Central memory CD8-positive, alpha-beta T cell (primary cell): ENCODE results near the gene ZC3H12A.
A peak's percentile ranks its signal among the peaks of the same experiment; 100 is the strongest.
"Not testable (repeated sequence)": the region's sequence is repeated elsewhere in the genome, so short reads cannot be mapped to it uniquely, and the experiment has no call there.

Experiments used
- ATAC-seq: fragments of 150-1000 bp; cut with Tn5 transposase; replicated peaks from 2 replicates; pipeline ENCODE4 v1.10.0; 2022; ENCODE audit warnings: mild to moderate bottlenecking, moderate FRiP score, moderate number of reproducible peaks; ENCODE audit not compliant: poor library complexity, severe bottlenecking; ENCODE audit errors: extremely low read depth
- DNase-seq, 2 donors: peaks; one replicate each; pipeline ENCODE4 v3.0.0; 2021; ENCODE audit warnings: low spot score in 2 of 2
- H3K27ac Mint-ChIP-seq: one replicate; pipeline ENCODE4 v1.8.0; 2022; ENCODE audit warnings: low read depth, mild to moderate bottlenecking, moderate library complexity, mixed read lengths
- H3K27me3 Mint-ChIP-seq: one replicate; pipeline ENCODE4 v1.8.0; 2022; ENCODE audit warnings: mixed read lengths
- H3K36me3 Mint-ChIP-seq: one replicate; pipeline ENCODE4 v1.8.0; 2022; ENCODE audit warnings: mild to moderate bottlenecking, moderate library complexity, mixed read lengths; ENCODE audit not compliant: insufficient read depth
- H3K4me1 Mint-ChIP-seq: one replicate; pipeline ENCODE4 v1.8.0; 2022; ENCODE audit warnings: mixed read lengths
- H3K4me3 Mint-ChIP-seq: one replicate; pipeline ENCODE4 v1.8.0; 2022; ENCODE audit warnings: mild to moderate bottlenecking, moderate library complexity, mixed read lengths
- H3K9me3 Mint-ChIP-seq: one replicate; pipeline ENCODE4 v1.8.0; 2022; ENCODE audit warnings: mixed read lengths

The ZC3H12A gene

DNA sequence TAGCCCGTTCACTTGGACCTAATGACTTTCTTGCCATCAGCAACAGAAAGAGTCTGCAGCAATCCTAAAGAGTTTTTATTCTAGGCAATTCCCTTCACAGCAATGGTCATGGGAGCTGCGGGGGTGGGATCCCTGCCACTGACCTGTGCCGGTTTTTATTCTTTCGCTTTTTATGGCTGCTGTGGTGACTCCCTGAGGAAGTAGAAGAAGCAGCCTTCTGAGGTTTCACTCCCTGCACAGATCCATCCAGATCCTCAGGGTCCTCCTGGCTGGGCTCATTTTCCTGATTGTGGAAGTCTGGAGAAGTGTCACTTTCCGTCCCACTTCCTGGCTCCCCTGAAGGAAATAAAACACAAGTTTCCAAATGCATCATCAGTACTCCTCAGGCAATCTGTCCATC lies 27.3 kb downstream of the ZC3H12A start:
- DNase-seq (no peak), ATAC-seq (no peak)
- Mint-ChIP-seq H3K36me3 (peaks cover 57% of the 10 kb centered on the region), H3K9me3 (no peaks in the 10 kb centered on the region), H3K4me3 (no peak overlapping the region), H3K27me3 (no peaks in the 10 kb centered on the region), H3K4me1 (peaks cover 6% of the 10 kb centered on the region), H3K27ac (no peak overlapping the region)

DNA sequence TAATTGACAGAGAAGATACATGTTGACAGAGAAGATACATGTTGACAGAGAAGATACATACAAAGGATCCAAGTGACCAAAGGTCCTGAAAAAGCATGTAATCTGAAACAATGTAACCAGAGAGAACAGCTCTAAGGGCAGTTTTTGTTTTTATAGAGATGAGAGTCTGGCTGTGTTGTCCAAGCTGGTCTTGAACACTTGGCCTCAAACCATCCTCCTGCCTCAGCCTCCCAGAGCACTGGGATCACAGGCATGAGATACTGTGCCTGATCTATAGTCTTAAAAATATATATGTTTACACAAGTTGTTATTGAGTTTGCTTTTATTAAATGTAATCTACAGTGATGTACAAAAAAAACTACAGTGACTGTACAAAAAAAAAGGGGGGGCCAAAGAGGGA lies 27.7 kb downstream of the ZC3H12A start:
- H3K27me3 Mint-ChIP-seq: no peaks in the 10 kb centered on the region
- H3K4me1 Mint-ChIP-seq: peaks cover 6% of the 10 kb centered on the region
- no peak overlapping the region for H3K4me3 Mint-ChIP-seq
- no peak for DNase-seq
- ATAC-seq: no peak
- H3K9me3 Mint-ChIP-seq: no peaks in the 10 kb centered on the region
- peaks cover 62% of the 10 kb centered on the region for H3K36me3 Mint-ChIP-seq
- H3K27ac Mint-ChIP-seq: peak overlapping the region; percentile 70

DNA sequence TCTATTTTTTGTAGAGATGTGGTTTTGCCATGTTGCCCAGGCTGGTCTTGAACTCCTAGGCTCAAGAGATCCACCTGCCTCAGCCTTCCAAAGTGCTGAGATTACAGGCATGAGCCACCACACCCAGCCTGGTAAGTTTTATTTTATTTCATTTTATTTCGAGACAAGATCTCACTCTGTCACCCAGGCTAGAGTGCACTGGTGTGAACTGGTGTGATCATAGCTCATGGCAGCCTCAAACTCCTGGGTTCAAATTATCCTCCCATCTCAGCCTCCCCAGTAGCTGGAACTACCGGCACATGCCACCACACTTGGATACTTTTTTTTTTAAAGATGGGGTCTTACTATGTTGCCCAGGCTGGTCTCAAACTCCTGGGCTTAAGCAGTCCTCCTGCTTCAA lies 28.4 kb downstream of the ZC3H12A start:
- not testable (repeated sequence) for H3K4me3 Mint-ChIP-seq, H3K9me3 Mint-ChIP-seq, H3K27ac Mint-ChIP-seq, H3K27me3 Mint-ChIP-seq, DNase-seq, ATAC-seq
- H3K36me3 Mint-ChIP-seq: peaks cover 65% of the 10 kb centered on the region
- peaks cover 13% of the 10 kb centered on the region for H3K4me1 Mint-ChIP-seq

DNA sequence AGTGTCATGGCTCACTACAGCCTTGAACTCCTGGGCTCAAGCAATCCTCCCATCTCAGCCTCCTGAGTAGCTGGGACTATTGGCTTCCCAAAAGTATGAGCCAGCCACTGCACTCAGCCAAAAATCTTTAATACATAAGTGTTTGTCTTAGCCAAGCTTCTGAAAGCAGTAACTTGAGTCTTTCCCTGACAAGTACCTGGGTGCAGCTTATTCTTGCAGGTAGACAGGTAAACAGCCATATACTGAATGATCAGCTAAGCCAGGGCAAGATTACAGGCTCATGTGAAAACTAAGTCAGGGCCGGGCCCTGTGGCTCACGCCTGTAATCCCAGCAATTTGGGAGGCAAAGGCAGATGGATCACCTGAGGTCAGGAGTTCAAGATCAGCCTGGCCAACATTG lies 32.4 kb downstream of the ZC3H12A start:
- peaks cover 31% of the 10 kb centered on the region for H3K4me1 Mint-ChIP-seq
- no peak overlapping the region for H3K4me3 Mint-ChIP-seq
- no peaks in the 10 kb centered on the region for H3K27me3 Mint-ChIP-seq
- no peaks in the 10 kb centered on the region for H3K9me3 Mint-ChIP-seq
- peaks cover 58% of the 10 kb centered on the region for H3K36me3 Mint-ChIP-seq
- H3K27ac Mint-ChIP-seq: peak overlapping the region; percentile 85
- ATAC-seq: no peak
- no peak for DNase-seq

DNA sequence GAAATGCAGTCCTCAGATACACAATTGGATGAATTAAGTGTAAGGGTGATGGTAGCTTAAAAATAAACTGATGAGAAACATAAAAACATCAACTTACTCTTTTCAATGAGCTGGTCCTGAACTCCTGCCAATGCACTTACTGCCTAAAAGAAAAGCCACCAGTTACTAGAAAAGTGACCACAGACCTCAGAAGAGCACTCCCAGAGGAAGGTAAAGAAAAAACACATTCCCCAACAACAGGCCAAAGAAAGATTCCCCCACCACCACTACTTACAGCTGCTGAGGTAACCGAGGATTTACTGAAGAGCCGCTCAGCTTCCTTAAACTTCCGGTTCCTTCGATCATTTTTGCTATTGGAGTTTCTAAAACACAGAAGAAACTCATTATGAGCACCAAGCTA lies 34.8 kb downstream of the ZC3H12A start:
- no peaks in the 10 kb centered on the region for H3K9me3 Mint-ChIP-seq
- ATAC-seq (no peak), DNase-seq (no peak)
- no peaks in the 10 kb centered on the region for H3K27me3 Mint-ChIP-seq
- no peak overlapping the region for H3K27ac Mint-ChIP-seq
- H3K4me3 Mint-ChIP-seq: no peak overlapping the region
- peaks cover 67% of the 10 kb centered on the region for H3K36me3 Mint-ChIP-seq
- peaks cover 49% of the 10 kb centered on the region for H3K4me1 Mint-ChIP-seq

DNA sequence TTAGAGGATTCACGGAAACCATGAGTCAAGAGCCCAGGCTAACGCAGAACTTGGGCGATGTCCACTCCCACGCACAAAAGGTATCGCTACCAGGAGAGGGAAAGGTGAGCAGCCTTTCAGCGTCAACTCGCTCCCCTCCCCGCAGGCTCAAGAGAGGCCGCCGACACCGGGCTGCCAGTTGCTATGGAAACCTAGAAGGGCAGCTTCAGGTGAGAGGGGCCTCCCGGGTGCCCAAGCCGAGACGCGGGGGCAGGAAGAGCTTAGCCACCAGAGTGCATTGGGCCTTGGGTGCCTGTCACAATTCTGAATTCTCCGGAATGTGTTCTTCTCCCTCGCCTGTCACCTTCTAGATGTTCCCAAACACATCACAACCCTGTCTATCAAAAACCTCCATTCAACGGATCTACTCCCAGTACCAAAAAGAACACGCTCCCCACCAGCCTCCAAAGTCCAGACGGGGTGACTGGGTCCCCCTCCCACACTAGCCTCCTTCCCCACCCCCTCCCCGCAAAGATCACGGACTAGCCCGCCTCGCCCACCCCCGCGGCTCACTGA lies 39.5 kb downstream of the ZC3H12A start:
- DNase-seq (peak in 1 of 2 donors; percentile 22), ATAC-seq (peak; percentile 12)
- peaks cover 45% of the 10 kb centered on the region for H3K4me1 Mint-ChIP-seq
- peak overlapping the region; percentile 94 for H3K4me3 Mint-ChIP-seq
- peak overlapping the region; percentile 96 for H3K27ac Mint-ChIP-seq
- no peaks in the 10 kb centered on the region for H3K9me3 Mint-ChIP-seq
- peaks cover 50% of the 10 kb centered on the region for H3K36me3 Mint-ChIP-seq
- H3K27me3 Mint-ChIP-seq: no peaks in the 10 kb centered on the region

DNA sequence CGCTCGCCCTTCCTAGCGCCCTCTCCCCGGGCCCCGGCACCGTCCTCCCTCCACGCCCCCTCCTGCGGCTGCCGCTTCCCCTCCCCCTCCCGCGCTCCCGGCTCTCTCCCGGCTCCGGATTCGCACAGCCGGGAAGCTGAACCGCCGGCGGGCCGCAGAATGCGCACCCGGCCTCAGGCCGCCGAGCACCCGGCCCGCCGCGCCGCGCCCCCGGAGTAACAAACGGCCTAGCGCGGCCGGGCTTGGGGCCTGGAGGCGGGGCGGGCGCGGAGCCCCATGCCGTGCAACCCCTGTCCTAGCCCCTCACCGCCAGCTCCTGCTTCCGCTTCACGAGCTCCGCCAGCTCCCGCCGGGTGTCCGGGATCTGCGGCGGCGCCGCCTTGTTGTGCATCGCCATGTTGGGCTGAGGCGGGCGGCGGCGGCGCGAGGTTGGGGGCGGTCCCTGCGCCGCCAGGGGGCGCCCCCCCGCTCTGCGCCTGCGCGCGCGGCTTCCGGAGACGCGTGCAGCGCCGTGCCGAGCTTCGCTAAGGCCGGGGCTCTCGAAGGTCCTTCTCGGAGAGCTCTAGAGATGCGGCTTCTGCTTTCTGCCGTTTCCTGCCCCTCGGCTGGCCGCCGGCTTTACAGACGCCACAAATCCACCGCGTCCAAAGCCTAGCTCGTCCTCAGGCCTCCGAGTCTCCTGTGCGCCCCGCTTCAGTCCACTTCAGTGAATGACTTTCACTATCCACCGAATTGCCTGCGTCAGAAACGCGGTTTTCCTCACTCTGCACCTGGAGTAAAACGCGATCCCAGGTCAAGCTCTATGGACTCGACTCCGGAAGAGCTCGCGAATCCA lies 40.2 kb downstream of the ZC3H12A start, which contains the start of gene MEAF6:
MEAF6 (minus strand) TSS at position 417 of the 835 bp plus-strand sequence; CDS start at position 397, 20 bp downstream.
- Mint-ChIP-seq H3K36me3 (peaks cover 44% of the 10 kb centered on the region), H3K9me3 (no peaks in the 10 kb centered on the region)
- peak; percentile 96 for ATAC-seq

DNA sequence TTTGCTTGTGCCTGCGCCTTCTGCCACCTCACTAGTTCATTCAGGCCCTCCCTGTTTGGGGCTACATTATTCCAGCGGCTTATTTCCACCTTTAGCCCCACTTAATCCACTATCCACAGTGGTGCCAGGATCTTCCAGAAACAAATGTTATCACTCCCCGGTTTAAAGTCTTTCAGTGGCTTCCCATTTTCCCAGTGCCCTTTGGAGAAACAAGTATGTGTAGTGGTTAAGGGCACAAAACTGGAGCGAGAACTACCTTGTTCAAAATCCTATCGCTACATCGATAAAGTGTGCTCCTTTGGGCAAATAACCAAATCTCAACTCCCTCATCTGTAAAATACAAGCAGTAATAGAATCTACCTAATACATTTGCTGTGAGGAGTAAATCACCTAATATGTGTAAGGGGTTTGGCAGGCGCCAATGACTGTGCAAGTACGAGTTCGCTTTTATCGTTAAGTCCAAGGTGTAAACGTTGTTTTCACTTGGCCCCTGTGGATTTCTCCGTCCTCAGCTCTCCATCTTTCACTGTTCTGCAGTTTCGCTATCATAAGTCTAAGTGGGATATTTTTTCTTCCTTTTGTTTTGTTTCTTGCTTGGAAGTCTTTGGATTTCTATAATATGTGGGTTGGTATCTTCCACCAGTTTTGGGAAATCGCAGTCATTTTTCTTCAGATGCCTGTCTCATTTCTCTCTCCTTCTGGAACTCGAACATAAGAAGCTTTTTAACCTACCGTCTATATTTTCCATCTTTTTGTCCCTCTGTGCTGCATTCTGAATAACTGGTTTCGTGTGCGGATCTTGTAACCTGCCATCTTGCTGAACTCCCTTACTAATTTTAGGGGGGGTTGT lies 41.0 kb downstream of the ZC3H12A start:
- DNase-seq (no peak), ATAC-seq (no peak)
- H3K4me1 Mint-ChIP-seq: peaks cover 51% of the 10 kb centered on the region

More for the DNA sequence above, 40.2 kb downstream of the ZC3H12A start, which contains the start of gene MEAF6:
- DNase-seq: peak; percentile 70 to 71
- peak within 1 kb of the TSS; percentile 96 for H3K27ac Mint-ChIP-seq
- H3K4me3 Mint-ChIP-seq: peak within 1 kb of the TSS; percentile 94
- peaks cover 46% of the 10 kb centered on the region for H3K4me1 Mint-ChIP-seq
- H3K27me3 Mint-ChIP-seq: no peaks in the 10 kb centered on the region

DNA sequence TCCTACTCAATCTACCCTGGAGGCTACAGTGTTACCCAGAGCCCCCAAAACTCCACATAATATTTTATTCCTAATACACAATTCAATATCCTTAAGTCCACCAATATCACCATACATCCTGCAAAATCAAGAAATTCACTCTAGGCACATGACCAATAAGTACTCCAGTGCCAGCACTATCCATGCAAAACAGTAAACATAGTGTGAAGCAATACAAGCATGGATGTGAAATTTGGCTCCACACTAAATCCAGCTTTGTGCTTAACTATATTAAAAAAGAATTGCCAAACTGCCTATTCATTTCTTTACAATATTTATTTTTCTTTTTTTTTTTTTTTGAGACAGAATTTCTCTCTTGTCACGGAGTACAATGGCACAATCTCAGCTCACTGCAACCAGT lies 43.2 kb downstream of the ZC3H12A start:
- Mint-ChIP-seq H3K27ac (no peak overlapping the region), H3K4me3 (no peak overlapping the region)
- no peak for ATAC-seq

More for the DNA sequence above, 41.0 kb downstream of the ZC3H12A start:
- peak overlapping the region; percentile 94 for H3K4me3 Mint-ChIP-seq
- no peaks in the 10 kb centered on the region for H3K9me3 Mint-ChIP-seq
- peak overlapping the region; percentile 96 for H3K27ac Mint-ChIP-seq
- peaks cover 42% of the 10 kb centered on the region for H3K36me3 Mint-ChIP-seq
- no peaks in the 10 kb centered on the region for H3K27me3 Mint-ChIP-seq

DNA sequence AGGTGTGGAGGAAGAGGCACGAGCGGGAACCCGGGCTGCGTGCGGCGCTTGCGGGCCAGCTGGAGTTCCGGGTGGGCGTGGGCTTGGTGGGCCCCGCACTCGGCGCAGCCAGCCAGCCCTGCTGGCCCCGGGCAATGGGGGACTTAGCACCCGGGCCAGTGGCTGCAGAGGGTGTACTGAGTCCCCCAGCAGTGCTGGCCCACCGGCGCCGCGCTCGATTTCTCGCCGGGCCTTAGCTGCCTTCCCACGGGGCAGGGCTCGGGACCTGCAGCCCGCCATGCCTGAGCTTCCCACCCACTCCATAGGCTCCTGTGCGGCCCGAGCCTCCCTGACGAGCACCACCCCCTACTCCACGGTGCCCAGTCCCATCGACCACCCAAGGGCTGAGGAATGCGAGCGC lies 43.9 kb downstream of the ZC3H12A start:
- Mint-ChIP-seq H3K4me1 (peaks cover 32% of the 10 kb centered on the region), H3K36me3 (peaks cover 22% of the 10 kb centered on the region)
- not testable (repeated sequence) for ATAC-seq

More for the DNA sequence above, 43.2 kb downstream of the ZC3H12A start:
- H3K9me3 Mint-ChIP-seq: no peaks in the 10 kb centered on the region
- peaks cover 27% of the 10 kb centered on the region for H3K36me3 Mint-ChIP-seq
- no peak for DNase-seq
- peaks cover 38% of the 10 kb centered on the region for H3K4me1 Mint-ChIP-seq
- no peaks in the 10 kb centered on the region for H3K27me3 Mint-ChIP-seq

DNA sequence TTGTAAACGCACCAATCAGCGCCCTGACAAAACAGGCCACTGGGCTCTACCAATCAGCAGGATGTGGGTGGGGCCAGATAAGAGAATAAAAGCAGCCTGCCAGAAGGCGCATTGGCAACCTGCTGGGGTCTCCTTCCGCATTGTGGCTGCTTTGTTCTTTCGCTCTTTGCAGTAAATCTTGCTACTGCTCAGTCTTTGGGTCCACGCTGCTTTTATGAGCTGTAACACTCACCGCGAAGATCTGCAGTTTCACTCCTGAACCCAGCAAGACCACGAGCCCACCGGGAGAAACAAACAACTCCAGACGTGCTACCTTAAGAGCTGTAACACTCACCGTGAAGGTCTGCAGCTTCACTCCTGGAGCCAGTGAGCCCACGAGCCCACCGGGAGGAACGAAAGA lies 44.5 kb downstream of the ZC3H12A start:
- H3K9me3 Mint-ChIP-seq, ATAC-seq, H3K27me3 Mint-ChIP-seq: not testable (repeated sequence)
- peak overlapping the region; percentile 63 for H3K27ac Mint-ChIP-seq
- DNase-seq: peak; percentile 39 to 47
- peak overlapping the region; percentile 83 for H3K4me3 Mint-ChIP-seq
- peaks cover 15% of the 10 kb centered on the region for H3K36me3 Mint-ChIP-seq
- H3K4me1 Mint-ChIP-seq: peaks cover 25% of the 10 kb centered on the region

More for the DNA sequence above, 43.9 kb downstream of the ZC3H12A start:
- not testable (repeated sequence) for H3K4me3 Mint-ChIP-seq, H3K27ac Mint-ChIP-seq, DNase-seq, H3K9me3 Mint-ChIP-seq, H3K27me3 Mint-ChIP-seq

DNA sequence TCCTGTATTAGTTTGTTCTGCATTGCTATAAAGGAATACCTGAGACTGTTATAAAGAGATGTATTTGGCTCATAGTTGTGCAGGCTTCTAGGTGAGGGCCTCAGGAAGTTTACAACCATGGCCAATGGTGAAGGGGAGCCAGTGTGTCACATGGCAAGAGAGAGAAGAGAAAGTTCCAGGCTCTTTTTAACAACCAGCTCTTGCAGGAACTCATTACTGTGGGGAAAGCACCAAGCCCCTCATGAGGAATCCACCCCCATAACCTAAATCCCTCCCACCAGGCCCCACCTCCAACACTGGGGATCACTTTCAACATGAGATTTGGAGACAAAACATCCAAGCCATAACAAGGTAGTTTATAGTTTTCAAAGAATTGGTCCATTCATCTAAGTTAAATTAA lies 45.2 kb downstream of the ZC3H12A start:
- peak overlapping the region; percentile 63 for H3K27ac Mint-ChIP-seq
- ATAC-seq (no peak), DNase-seq (no peak)
- no peaks in the 10 kb centered on the region for H3K9me3 Mint-ChIP-seq
- H3K4me3 Mint-ChIP-seq: peak overlapping the region; percentile 83
- peaks cover 13% of the 10 kb centered on the region for H3K36me3 Mint-ChIP-seq
- peaks cover 23% of the 10 kb centered on the region for H3K4me1 Mint-ChIP-seq
- H3K27me3 Mint-ChIP-seq: no peaks in the 10 kb centered on the region
